Muscle of back (tissue), 11 donors: ENCODE measurements around the gene FNDC3B. TPM values are rescaled to one million over a fixed set of nuclear protein-coding genes. Genes with fewer than 3 reads are reported as not detected.

Experiments used
- DNase-seq, 3 donors: peaks; one replicate each; pipeline versions ENCODE4 v3.0.0 to v3.0.0-alpha.2; 2013
- polyA plus RNA-seq, 10 donors: library from polyadenylated mRNA; unstranded; fragments of 120-200 nt; gene quantifications; one replicate each; pipeline ENCODE4 v1.2.1, GENCODE V29; 2013; ENCODE audit not compliant: insufficient read length in 10 of 10

Gene FNDC3B
- polyA plus RNA-seq, 10 donors, result 53.2 to 77.3 (median 67.4) TPM

GRCh38 chr3:172186607-172187006 lies 147.2 kb downstream of the FNDC3B start:
- no peak for DNase-seq

GRCh38 chr3:172187511-172187910 lies 148.1 kb downstream of the FNDC3B start:
- DNase-seq, result no peak

- no peak for DNase-seq
These were observed 149.1 kb downstream of the FNDC3B start for GRCh38 chr3:172188511-172188910.

- no peak for DNase-seq
These were observed 149.8 kb downstream of the FNDC3B start for GRCh38 chr3:172189213-172189612.

GRCh38 chr3:172189987-172190603 lies 150.7 kb downstream of the FNDC3B start:
- no peak for DNase-seq

- no peak for DNase-seq
These were observed 151.6 kb downstream of the FNDC3B start for GRCh38 chr3:172190980-172191379.

GRCh38 chr3:172191629-172192028 lies 152.3 kb downstream of the FNDC3B start:
- DNase-seq, result no peak

GRCh38 chr3:172192830-172193415 lies 153.5 kb downstream of the FNDC3B start:
- no peak for DNase-seq

- no peak for DNase-seq
These were observed 154.1 kb downstream of the FNDC3B start for GRCh38 chr3:172193436-172193835.

- peak in 1 of 3 donors; percentile 73 for DNase-seq
These were observed 155.5 kb downstream of the FNDC3B start for GRCh38 chr3:172194702-172195406.

- DNase-seq, result no peak
These were observed 156.0 kb downstream of the FNDC3B start for GRCh38 chr3:172195407-172195754.

GRCh38 chr3:172197344-172197743 lies 158.0 kb downstream of the FNDC3B start:
- no peak for DNase-seq

GRCh38 chr3:172198428-172198827 lies 159.1 kb downstream of the FNDC3B start:
- no peak for DNase-seq

GRCh38 chr3:172199850-172200369 lies 160.5 kb downstream of the FNDC3B start:
- no peak for DNase-seq

- peak; percentile 83 to 95 (median 91) for DNase-seq
These were observed 161.9 kb downstream of the FNDC3B start for GRCh38 chr3:172201136-172201869.

- peak; percentile 77 to 90 (median 86) for DNase-seq
These were observed 162.5 kb downstream of the FNDC3B start for GRCh38 chr3:172201870-172202236.

- DNase-seq, result no peak
These were observed 163.4 kb downstream of the FNDC3B start for GRCh38 chr3:172202797-172203196.

- DNase-seq, result peak in 2 of 3 donors; percentile 42 to 62
These were observed 164.3 kb downstream of the FNDC3B start for GRCh38 chr3:172203522-172204258.

GRCh38 chr3:172204716-172205115 lies 165.3 kb downstream of the FNDC3B start:
- no peak for DNase-seq

GRCh38 chr3:172208586-172209332 lies 169.4 kb downstream of the FNDC3B start:
- DNase-seq, result no peak
